ENCODE measurements around the gene RAB17.
A peak's percentile ranks its signal among the peaks of the same experiment; 100 is the strongest.

Gene RAB17

GRCh38 chr2:237583385-237584295 is 6.9 kb downstream of the RAB17 start:
- Histone ChIP-seq H3K27ac (ENCODE audit: low read length) (no peak overlapping the region), H3K4me1 (ENCODE audit: low read length) (0 out of 2 replicates have a peak, but pooled peaks cover 3% of the 10 kb centered on the region), H3K36me3 (replicated peaks; ENCODE audit: low read depth, low read length) (no peaks in the 10 kb centered on the region), H3K79me2 (ENCODE audit: low read length) (no peaks in the 10 kb centered on the region), H3K27me3 (ENCODE audit: low read depth, low read length) (0 out of 2 replicates have a peak, but pooled peaks cover 3% of the 10 kb centered on the region), H3K9ac (ENCODE audit: low read length) (no peak overlapping the region), H3K4me2 (ENCODE audit: low read length) (no peak overlapping the region), H3K9me3 (ENCODE audit: insufficient read depth, low read length) (no peaks in the 10 kb centered on the region), H2AFZ (ENCODE audit: low read depth, low read length) (no peak overlapping the region), H3K4me3 (ENCODE audit: low read length) (no peak overlapping the region), H4K20me1 (ENCODE audit: insufficient read depth, low read length) (no peaks in the 10 kb centered on the region)
- no peak for TF ChIP-seq EZH2phosphoT487 (IDR thresholded peaks at IDR 0.05; ENCODE audit: low read depth)
- TF ChIP-seq CTCF (IDR thresholded peaks at IDR 0.05; ENCODE audit: low read depth, low read length) = no peak

GRCh38 chr2:237581751-237582746 is 8.5 kb downstream of the RAB17 start:
- H3K36me3 ChIP-seq (replicated peaks; ENCODE audit: low read depth, low read length) = no peaks in the 10 kb centered on the region
- H3K9me3 ChIP-seq (ENCODE audit: insufficient read depth, low read length) = no peaks in the 10 kb centered on the region
- no peaks in the 10 kb centered on the region for H3K79me2 ChIP-seq (ENCODE audit: low read length)
- no peaks in the 10 kb centered on the region for H4K20me1 ChIP-seq (ENCODE audit: insufficient read depth, low read length)
- 0 out of 2 replicates have a peak, but pooled peaks cover under 1% of the 10 kb centered on the region for H3K27me3 ChIP-seq (ENCODE audit: low read depth, low read length)
- H3K27ac ChIP-seq (ENCODE audit: low read length) = no peak overlapping the region
- 0 out of 2 replicates have a peak, but pooled peaks cover 3% of the 10 kb centered on the region for H3K4me1 ChIP-seq (ENCODE audit: low read length)
- TF ChIP-seq EZH2phosphoT487 (IDR thresholded peaks at IDR 0.05; ENCODE audit: low read depth) = no peak
- peak; percentile 51 for TF ChIP-seq CTCF (IDR thresholded peaks at IDR 0.05; ENCODE audit: low read depth, low read length)
- H3K4me2 ChIP-seq (ENCODE audit: low read length) = peak overlapping the region; percentile 37
- H3K9ac ChIP-seq (ENCODE audit: low read length) = no peak overlapping the region
- H3K4me3 ChIP-seq (ENCODE audit: low read length) = no peak overlapping the region
- H2AFZ ChIP-seq (ENCODE audit: low read depth, low read length) = no peak overlapping the region; the same call in none of the 2 replicates

- Histone ChIP-seq H3K9me3 (ENCODE audit: insufficient read depth, low read length) (no peaks in the 10 kb centered on the region), H3K9ac (ENCODE audit: low read length) (no peak overlapping the region), H3K4me3 (ENCODE audit: low read length) (no peak overlapping the region), H3K36me3 (replicated peaks; ENCODE audit: low read depth, low read length) (no peaks in the 10 kb centered on the region), H3K4me1 (ENCODE audit: low read length) (0 out of 2 replicates have a peak, but pooled peaks cover 3% of the 10 kb centered on the region), H3K4me2 (ENCODE audit: low read length) (peak overlapping the region; percentile 37), H4K20me1 (ENCODE audit: insufficient read depth, low read length) (no peaks in the 10 kb centered on the region), H2AFZ (ENCODE audit: low read depth, low read length) (no peak overlapping the region; the same call in 1 of the 2 replicates), H3K79me2 (ENCODE audit: low read length) (no peaks in the 10 kb centered on the region), H3K27me3 (ENCODE audit: low read depth, low read length) (no peaks in the 10 kb centered on the region), H3K27ac (ENCODE audit: low read length) (no peak overlapping the region)
- TF ChIP-seq EZH2phosphoT487 (IDR thresholded peaks at IDR 0.05; ENCODE audit: low read depth) = no peak
- TF ChIP-seq CTCF (IDR thresholded peaks at IDR 0.05; ENCODE audit: low read depth, low read length) = no peak
Measured at GRCh38 chr2:237581326-237581725, 9.2 kb downstream of the RAB17 start.

All from OCI-LY3 (cell line).